Mammary epithelial cell (primary cell): ENCODE data around the gene LRMDA.

Source experiments
- EZH2 ChIP-seq: IDR thresholded peaks from 2 replicates; pipeline ENCODE4 v1.6.1; 2012; ENCODE audit warnings: low read length, inconsistent platforms, borderline replicate concordance
- TF ChIP-seq, protein P1 (sequence below), 2 donors: IDR thresholded peaks in 1 of 2; conservative IDR thresholded peaks in 1 of 2; 2 replicates each; pipeline ENCODE4 v1.5.1; 2011 to 2012; ENCODE audit warnings: inconsistent platforms in 2 of 2, low read length in 2 of 2, mild to moderate bottlenecking in 2 of 2, control low read depth in 1 of 2, low read depth in 1 of 2; ENCODE audit not compliant: insufficient read depth in 1 of 2; ENCODE audit errors: extremely low read depth in 1 of 2

DNA sequence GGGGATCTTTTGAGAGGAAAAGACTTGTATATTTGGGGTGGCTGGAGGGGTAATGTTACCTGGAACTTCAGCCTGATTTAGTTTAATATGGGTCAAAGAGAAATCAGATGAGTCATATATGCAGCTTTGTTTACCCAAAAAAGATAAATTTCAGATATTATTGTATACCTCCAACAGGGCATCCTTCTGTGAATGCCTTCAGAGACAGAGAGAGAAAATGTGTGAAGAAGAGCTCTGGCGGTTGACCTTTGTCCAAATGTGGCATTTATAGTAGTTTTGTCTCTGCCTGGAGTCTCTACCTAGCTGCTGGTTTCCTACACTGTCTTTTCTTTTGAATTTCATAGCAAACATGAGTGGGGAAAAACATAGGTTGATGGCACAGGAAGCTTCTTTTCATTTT, 21.6 kb downstream of the LRMDA start:
- TF ChIP-seq, protein P1, sequence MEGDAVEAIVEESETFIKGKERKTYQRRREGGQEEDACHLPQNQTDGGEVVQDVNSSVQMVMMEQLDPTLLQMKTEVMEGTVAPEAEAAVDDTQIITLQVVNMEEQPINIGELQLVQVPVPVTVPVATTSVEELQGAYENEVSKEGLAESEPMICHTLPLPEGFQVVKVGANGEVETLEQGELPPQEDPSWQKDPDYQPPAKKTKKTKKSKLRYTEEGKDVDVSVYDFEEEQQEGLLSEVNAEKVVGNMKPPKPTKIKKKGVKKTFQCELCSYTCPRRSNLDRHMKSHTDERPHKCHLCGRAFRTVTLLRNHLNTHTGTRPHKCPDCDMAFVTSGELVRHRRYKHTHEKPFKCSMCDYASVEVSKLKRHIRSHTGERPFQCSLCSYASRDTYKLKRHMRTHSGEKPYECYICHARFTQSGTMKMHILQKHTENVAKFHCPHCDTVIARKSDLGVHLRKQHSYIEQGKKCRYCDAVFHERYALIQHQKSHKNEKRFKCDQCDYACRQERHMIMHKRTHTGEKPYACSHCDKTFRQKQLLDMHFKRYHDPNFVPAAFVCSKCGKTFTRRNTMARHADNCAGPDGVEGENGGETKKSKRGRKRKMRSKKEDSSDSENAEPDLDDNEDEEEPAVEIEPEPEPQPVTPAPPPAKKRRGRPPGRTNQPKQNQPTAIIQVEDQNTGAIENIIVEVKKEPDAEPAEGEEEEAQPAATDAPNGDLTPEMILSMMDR (conservative IDR thresholded peaks at IDR 0.05 in 1 of 2, IDR thresholded peaks at IDR 0.05 in 1 of 2; ENCODE audit: extremely low read depth in 1 of 2, insufficient read depth in 1 of 2, low read depth in 1 of 2, low read length in 2 of 2): no peak
- TF ChIP-seq EZH2: no peak
